ENCODE data around the gene EEPD1.
A peak's percentile ranks its signal among the peaks of the same experiment; 100 is the strongest.

EEPD1 gene

GRCh38 chr7:36129048-36129534, 24.0 kb upstream of the EEPD1 start (continued):
- TF ChIP-seq KLF17 (tag by site-specific recombination; IDR thresholded peaks at IDR 0.05) (peak; percentile 32), ZNF335 (tag by site-specific recombination; conservative IDR thresholded peaks at IDR 0.05) (peak; percentile 27; the same call in 1 of the 2 replicates), ZNF311 (tag by site-specific recombination; IDR thresholded peaks at IDR 0.05; ENCODE audit: borderline replicate concordance) (no peak), ZNF488 (tag by site-specific recombination; IDR thresholded peaks at IDR 0.05) (no peak), ZNF423 (tag by site-specific recombination; IDR thresholded peaks at IDR 0.05) (no peak), ZNF707 (tag by site-specific recombination; IDR thresholded peaks at IDR 0.05) (no peak), ZNF24 (tag by site-specific recombination; IDR thresholded peaks at IDR 0.05) (peak; percentile 98)

DNA sequence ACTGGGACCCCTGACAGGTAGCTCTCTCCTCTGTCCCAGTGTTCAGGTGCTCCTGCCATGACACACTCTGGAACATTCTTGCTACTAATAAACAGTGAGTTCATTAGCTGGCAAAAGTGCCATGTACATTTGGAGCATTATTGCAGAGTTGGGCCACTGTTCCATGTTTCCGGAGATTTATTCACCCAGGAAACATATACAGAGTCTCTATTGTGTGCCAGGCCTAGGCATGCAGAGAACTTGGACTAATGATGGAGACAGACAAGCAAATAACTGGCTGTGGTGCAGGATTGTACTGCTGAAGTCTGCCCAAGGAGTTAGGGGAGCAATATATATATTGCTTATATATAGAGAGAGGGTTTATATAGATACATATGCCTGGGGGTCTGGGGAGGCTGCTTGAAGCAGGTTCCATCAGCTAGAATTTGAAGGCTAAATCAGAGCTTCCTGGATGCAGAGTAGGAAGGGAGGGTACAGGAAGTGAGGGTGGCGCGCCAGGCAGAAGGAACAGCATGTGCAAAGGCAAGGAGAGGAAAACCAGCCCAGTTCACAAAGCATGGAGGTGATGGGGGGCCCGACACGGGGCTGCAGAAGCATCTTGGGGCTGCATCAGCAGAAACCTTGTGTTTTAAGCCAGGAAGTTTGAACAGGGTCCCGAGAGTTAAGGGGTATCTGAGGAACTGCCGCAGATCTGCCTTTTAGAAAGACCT, 22.7 kb upstream of the EEPD1 start:
- CTCF ChIA-PET = interaction anchor here (1.0 kb wide), 1 partner anchor 161 kb away, joined by 4 read pairs; no protein-coding TSS in a partner anchor
- Histone ChIP-seq H3K9me3 (ENCODE audit: control insufficient read depth, insufficient read depth, low read depth, low read length) (no peaks in the 10 kb centered on the region), H3K4me3 (ENCODE audit: low read depth, low read length) (no peak overlapping the region), H3K27ac (ENCODE audit: extremely low read depth, low read depth, low read length) (no peak overlapping the region), H3K36me3 (ENCODE audit: control insufficient read depth in 2 of 2, insufficient read depth in 1 of 2, low read length in 2 of 2) (no peaks in the 10 kb centered on the region), H3K4me1 (ENCODE audit: control insufficient read depth, insufficient read depth, low read length) (no peaks in the 10 kb centered on the region; the same call in 1 of the 2 replicates)
- POLR2A ChIA-PET = no interaction called here
- no peak for TF ChIP-seq ZBTB44 (tag by site-specific recombination; IDR thresholded peaks at IDR 0.05)
- peak; percentile 67 for TF ChIP-seq ZNF341 (tag by site-specific recombination; IDR thresholded peaks at IDR 0.05; ENCODE audit: low read depth)

- Histone ChIP-seq H3K4me3 (ENCODE audit: low read depth, low read length) (no peak overlapping the region), H3K36me3 (ENCODE audit: control insufficient read depth in 2 of 2, insufficient read depth in 1 of 2, low read length in 2 of 2) (no peaks in the 10 kb centered on the region), H3K4me1 (ENCODE audit: control insufficient read depth, insufficient read depth, low read length) (no peaks in the 10 kb centered on the region; the same call in 1 of the 2 replicates), H3K9me3 (ENCODE audit: control insufficient read depth, insufficient read depth, low read depth, low read length) (no peaks in the 10 kb centered on the region), H3K27ac (ENCODE audit: extremely low read depth, low read depth, low read length) (no peak overlapping the region)
- POLR2A ChIA-PET = no interaction called here
- CTCF ChIA-PET = interaction anchor here (1.0 to 1.3 kb wide), 2 partner anchors 145 to 161 kb away, joined by 4 to 5 read pairs; no protein-coding TSS in a partner anchor
- no peak for TF ChIP-seq ZFP3 (tag by site-specific recombination; IDR thresholded peaks at IDR 0.05; ENCODE audit: low read depth)
- TF ChIP-seq, protein P1, sequence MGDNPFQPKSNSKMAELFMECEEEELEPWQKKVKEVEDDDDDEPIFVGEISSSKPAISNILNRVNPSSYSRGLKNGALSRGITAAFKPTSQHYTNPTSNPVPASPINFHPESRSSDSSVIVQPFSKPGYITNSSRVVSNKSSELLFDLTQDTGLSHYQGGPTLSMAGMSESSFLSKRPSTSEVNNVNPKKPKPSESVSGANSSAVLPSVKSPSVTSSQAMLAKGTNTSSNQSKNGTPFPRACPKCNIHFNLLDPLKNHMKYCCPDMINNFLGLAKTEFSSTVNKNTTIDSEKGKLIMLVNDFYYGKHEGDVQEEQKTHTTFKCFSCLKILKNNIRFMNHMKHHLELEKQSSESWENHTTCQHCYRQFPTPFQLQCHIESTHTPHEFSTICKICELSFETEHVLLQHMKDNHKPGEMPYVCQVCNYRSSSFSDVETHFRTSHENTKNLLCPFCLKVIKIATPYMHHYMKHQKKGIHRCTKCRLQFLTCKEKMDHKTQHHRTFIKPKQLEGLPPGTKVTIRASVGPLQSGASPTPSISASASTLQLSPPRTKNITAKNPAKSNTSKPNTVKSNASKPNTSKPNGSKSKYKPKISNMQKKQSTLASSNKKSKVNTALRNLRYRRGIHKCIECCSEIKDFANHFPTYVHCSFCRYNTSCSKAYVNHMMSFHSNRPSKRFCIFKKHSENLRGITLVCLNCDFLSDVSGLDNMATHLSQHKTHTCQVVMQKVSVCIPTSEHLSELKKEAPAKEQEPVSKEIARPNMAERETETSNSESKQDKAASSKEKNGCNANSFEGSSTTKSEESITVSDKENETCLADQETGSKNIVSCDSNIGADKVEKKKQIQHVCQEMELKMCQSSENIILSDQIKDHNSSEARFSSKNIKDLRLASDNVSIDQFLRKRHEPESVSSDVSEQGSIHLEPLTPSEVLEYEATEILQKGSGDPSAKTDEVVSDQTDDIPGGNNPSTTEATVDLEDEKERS (tag by site-specific recombination; IDR thresholded peaks at IDR 0.05) = no peak
- TF ChIP-seq RBAK (tag by site-specific recombination; IDR thresholded peaks at IDR 0.05) = no peak
- TF ChIP-seq GLI4 (tag by site-specific recombination; IDR thresholded peaks at IDR 0.05) = no peak
- TF ChIP-seq SALL2 (tag by site-specific recombination; IDR thresholded peaks at IDR 0.05; ENCODE audit: borderline replicate concordance) = no peak
- TF ChIP-seq ZNF585B (tag by site-specific recombination; IDR thresholded peaks at IDR 0.05) = no peak
- TF ChIP-seq ZNF768 (tag by site-specific recombination; IDR thresholded peaks at IDR 0.05) = no peak
- no peak for TF ChIP-seq ZNF274 (IDR thresholded peaks at IDR 0.05; ENCODE audit: low read length)
- no peak for TF ChIP-seq ZNF274 (tag by site-specific recombination; IDR thresholded peaks at IDR 0.05; ENCODE audit: borderline replicate concordance)
- TF ChIP-seq, protein P2, sequence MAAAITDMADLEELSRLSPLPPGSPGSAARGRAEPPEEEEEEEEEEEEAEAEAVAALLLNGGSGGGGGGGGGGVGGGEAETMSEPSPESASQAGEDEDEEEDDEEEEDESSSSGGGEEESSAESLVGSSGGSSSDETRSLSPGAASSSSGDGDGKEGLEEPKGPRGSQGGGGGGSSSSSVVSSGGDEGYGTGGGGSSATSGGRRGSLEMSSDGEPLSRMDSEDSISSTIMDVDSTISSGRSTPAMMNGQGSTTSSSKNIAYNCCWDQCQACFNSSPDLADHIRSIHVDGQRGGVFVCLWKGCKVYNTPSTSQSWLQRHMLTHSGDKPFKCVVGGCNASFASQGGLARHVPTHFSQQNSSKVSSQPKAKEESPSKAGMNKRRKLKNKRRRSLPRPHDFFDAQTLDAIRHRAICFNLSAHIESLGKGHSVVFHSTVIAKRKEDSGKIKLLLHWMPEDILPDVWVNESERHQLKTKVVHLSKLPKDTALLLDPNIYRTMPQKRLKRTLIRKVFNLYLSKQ (tag by site-specific recombination; IDR thresholded peaks at IDR 0.05; ENCODE audit: borderline replicate concordance) = no peak
- TF ChIP-seq GLIS1 (tag by site-specific recombination; IDR thresholded peaks at IDR 0.05) = no peak
- TF ChIP-seq ZNF112 (tag by site-specific recombination; IDR thresholded peaks at IDR 0.05) = no peak
- TF ChIP-seq YY2 (tag by site-specific recombination; IDR thresholded peaks at IDR 0.05) = no peak
- TF ChIP-seq ZNF426 (tag by site-specific recombination; IDR thresholded peaks at IDR 0.05) = no peak
- no peak for TF ChIP-seq ZNF776 (tag by site-specific recombination; IDR thresholded peaks at IDR 0.05; ENCODE audit: borderline replicate concordance)
- TF ChIP-seq ZNF391 (tag by site-specific recombination; IDR thresholded peaks at IDR 0.05; ENCODE audit: borderline replicate concordance, low read depth) = no peak
Measured at GRCh38 chr7:36131026-36131425, 22.0 kb upstream of the EEPD1 start.
